Measurements from ENCODE around the gene FCRL4.
A peak's percentile ranks its signal among the peaks of the same experiment; 100 is the strongest.

Gene FCRL4

DNA sequence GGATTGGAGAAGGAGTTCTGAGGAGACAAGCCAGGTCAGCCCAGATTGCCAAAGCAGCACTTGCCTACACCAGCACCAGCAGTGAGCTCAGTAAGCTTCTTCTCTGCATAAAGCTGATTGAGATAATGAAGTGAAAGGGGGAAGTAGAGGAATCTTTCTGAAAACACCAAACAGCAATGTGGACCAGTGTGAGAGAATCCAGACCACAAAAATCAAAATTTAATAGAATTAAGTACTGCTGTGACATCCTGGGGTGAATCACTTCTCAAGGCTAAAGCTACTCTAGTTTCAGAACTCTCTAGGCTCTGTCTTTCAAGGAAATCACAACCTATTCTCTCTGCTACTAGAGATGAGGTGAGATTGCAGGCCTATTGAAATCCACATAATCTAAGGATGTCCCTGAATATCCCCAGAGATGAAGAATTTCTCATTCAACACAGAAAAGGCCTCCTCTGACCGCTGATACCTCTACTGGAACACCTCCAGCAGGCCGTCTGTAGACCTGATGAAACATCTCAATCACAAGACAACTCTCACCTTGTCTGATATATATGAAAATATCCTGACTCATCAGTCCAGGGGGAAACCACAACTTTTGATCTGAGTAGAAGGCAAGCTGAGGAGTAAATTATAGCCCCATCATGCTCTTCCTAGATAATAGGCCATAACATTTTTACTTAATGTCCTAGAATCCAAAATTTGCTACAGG is at the start of gene FCRL4:
FCRL4 (minus strand) TSS at position 127 of the 709 bp plus-strand sequence. CDS start 141 bp downstream, outside the sequence.
- DNase-seq (ENCODE audit: low read depth in 2 of 2) = no peak

DNA sequence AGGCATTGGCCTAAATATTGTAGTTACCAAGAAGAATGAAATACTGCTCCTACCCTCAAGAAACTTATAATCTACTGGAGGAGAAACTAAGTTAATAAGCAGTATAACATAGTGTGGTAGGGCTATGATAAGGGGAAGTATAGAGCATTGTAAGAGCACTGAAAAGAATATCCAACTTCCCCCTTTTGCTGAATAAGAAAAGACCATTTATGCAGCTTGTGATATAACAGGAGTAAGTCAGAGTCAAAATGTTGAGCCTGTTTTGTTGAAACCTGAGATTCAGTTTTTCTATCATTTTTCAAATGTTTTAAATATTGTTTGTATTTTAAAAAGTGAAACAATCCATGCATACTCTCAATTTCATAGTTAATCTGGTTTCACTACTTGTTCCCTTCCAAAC is 48.3 kb upstream of the FCRL4 start:
- DNase-seq (ENCODE audit: low read depth in 2 of 2) = no peak

GRCh38 chr1:157641177-157641576 is 43.3 kb upstream of the FCRL4 start:
- no peak for DNase-seq (ENCODE audit: low read depth in 2 of 2)

DNA sequence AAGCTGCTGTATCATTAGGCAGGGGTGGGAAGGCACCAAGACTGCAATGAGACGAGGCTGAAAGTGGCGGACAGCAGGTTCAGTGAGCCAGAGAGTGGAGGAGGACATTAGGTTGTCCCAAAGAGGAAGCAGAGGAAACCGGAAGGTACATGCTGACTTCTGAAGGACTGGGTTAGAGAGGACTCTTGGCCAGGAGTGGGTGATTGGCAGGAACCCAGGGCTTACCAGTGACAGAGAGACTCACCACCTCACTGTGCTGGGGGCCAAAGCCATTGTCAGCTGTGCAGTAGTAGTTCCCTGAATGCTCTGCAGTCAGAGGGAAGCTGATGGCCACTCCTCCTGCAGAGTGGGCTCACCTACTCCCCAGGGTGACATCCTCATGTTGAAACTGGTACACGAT is 41.9 kb upstream of the FCRL4 start:
- no peak for DNase-seq (ENCODE audit: low read depth in 2 of 2)

- DNase-seq (ENCODE audit: low read depth in 2 of 2) = no peak
Observed at GRCh38 chr1:157628773-157629172, 30.9 kb upstream of the FCRL4 start.

DNA sequence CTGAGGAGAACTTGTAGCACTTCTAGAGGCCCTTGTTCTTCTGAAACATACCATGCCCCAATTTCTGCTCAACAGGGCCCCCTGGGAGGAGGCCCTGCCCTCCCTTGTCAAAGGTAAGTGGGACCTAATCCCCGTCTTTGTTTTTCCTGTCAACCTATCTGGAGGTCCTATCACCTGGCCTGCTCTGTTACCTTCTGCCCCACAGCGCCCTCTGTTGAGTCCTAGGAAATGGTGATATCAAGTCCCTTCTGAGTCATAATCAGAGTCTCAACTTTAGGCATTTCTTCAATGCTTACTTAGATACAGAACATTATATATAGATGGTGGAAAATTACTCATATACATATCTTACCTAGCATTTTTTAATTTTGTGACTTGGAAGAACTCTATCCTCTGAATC is 28.2 kb upstream of the FCRL4 start:
- no peak for DNase-seq (ENCODE audit: low read depth in 2 of 2)

GRCh38 chr1:157624471-157624870 is 26.6 kb upstream of the FCRL4 start:
- DNase-seq (ENCODE audit: low read depth in 2 of 2) = no peak

- DNase-seq (ENCODE audit: low read depth in 2 of 2) = no peak
Observed at GRCh38 chr1:157622471-157622870, 24.6 kb upstream of the FCRL4 start.

DNA sequence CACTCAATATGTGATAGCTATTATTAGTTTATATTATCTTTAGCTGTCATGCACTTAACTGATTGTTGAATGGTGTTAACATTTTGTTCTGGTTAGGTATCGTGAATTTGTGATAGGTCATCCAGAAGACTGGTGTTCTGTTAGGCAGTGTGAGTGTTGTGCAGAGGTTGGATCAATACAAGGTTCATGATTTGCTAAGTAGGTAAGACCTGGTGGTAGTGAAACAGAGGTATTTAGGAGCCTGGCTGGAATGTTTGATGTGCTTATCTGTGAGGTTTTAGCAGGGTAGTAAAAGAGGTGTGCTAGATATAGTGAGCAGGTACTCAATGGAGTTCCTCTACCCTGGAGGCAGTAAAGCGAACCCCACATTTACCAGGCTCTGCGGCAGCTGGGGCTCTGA is 20.3 kb upstream of the FCRL4 start:
- DNase-seq (ENCODE audit: low read depth in 2 of 2) = no peak

DNA sequence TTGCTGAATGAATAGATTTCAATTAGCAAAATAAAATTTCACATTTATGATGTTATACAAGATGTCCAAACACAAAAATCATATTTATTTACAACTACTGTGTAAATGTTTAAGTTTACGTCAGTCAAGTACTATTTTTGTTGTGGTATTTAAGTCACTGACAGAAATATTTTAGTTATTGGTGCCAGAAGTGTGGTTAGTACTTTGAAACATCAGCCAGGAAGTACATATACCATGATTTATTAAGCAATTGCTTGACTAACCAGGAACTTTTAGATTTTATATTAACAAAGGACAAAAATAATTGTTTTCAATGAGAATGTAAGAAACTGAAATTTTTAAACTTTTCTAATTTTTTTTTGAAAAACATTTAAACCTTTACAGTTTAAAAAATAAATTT is 2.4 kb upstream of the FCRL4 start:
- DNase-seq (ENCODE audit: low read depth in 2 of 2) = no peak

DNA sequence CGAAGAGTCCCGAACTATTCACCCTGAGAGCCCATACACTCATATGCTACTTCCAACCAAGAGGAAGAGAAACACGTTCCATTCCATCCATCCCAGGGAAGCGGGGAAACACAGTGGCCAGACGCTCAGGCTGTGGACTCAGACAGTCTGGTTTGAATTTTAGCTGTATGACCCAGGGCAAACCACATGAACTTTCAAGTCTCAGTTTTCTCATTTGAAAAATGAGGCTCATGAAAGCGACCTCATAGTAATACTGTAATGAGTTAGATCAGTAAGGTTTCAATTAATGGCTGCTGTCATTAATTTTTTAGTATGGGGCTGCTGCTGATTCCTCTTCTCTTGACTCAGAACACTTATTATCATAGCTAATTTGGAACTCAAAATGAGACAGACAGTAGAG is 1.5 kb downstream of the FCRL4 start:
- DNase-seq (ENCODE audit: low read depth in 2 of 2) = no peak

DNA sequence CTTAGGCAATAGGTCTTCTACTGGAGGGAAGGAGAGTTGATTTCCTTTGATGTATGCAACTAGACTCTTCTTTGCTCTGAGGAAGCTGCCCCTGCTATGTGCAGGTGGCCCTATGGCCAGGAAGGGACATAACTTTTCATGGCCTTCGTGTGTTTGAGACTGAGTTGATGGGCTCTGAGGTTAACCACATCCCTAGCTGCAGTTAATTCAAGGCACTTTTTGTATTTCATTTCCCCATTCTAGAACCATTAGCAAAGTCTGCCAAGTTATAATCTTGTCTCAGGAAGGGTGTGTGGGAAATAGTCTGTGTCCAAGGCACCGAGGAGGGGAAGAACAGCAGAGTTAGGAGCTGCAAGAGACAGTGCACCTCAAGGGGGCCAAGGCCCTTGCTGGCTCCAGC is 2.5 kb downstream of the FCRL4 start:
- DNase-seq (ENCODE audit: low read depth in 2 of 2) = no peak

DNA sequence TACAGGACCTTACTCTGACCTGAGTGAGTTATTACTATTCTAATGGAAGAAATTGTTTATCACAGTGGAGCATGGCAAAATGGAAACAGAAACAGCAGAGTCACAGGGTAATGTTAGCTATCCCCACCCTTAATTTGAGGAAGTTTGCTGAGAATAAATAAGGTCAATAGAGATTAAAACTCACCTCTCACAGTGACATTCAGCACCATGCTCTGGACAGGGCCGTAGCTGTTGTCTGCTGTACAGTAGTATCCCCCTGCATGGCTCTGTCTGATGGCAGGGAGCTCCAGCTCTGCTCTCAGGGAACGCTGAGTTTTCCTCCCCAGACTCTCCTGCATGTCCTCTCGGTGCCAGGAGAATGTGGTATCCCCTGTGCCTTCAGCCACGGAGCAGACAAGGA is 11.9 kb downstream of the FCRL4 start:
- no peak for DNase-seq (ENCODE audit: low read depth in 2 of 2)

DNA sequence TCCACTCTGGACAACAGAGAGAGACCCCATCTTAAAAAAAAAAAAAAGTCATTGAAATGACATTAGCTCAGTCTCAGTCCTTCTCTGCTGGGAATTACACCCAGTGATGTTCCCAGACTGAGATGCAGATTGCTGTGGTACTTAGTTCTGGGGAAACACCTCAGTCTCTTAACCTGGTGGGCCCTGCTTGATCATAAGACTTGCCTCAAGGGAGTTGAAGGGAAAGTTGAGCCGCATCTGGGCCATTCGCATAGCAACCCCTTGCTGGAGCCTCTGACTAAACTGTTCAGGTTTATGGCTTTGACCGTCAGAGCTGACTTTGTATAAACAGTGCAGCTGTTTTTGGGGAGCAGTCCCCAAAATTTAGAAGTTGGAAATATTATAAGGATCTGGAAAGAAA is 13.4 kb downstream of the FCRL4 start:
- DNase-seq (ENCODE audit: low read depth in 2 of 2) = no peak

GRCh38 chr1:157580828-157581210 is 17.1 kb downstream of the FCRL4 start:
- DNase-seq (ENCODE audit: low read depth in 2 of 2) = no peak

GRCh38 chr1:157580179-157580827 is 17.6 kb downstream of the FCRL4 start:
- DNase-seq (ENCODE audit: low read depth in 2 of 2) = peak; percentile 29 to 35

- no peak for DNase-seq (ENCODE audit: low read depth in 2 of 2)
Observed at GRCh38 chr1:157577420-157577819, 20.5 kb downstream of the FCRL4 start.

DNA sequence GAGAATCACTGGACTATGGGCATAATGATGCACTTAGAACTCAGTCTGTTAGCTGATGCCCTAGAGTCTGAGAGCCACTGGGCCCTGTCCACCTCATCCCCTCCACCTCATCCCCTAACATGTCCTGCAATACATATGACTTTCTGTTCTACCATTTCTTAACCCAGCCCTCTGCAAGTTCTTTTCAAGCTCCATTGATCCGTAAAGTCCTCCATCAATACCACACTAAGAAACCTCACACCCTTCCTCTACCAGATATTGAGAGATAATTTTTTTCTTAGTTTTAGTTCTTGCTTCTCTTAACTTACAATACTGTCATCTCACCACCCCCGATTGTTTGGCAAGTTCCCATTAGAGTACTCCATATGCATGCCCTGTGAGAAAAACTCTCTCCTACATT is 22.1 kb downstream of the FCRL4 start:
- no peak for DNase-seq (ENCODE audit: low read depth in 2 of 2)

DNA sequence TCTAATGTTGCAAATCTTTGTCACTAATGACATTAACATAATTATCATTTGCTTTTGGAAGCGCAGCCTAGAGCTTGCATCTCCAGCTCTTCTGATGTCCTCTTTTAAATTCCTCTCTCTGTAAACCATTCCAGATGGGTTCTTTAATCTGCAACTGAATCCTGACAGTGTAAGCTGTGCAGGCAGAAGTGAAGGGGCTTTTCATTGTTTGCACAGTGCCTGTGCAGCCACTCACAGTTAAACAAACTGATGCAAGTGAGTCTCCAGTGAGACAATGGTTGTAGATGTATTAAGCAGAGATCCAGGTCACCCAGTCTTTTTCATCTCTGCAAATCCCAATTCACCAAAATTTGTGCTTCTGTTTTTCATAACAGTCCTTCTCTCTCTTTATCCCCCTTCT is 23.0 kb downstream of the FCRL4 start:
- no peak for DNase-seq (ENCODE audit: low read depth in 2 of 2)

GRCh38 chr1:157566484-157567300 is 31.2 kb downstream of the FCRL4 start:
- DNase-seq (ENCODE audit: low read depth in 2 of 2) = no peak

DNA sequence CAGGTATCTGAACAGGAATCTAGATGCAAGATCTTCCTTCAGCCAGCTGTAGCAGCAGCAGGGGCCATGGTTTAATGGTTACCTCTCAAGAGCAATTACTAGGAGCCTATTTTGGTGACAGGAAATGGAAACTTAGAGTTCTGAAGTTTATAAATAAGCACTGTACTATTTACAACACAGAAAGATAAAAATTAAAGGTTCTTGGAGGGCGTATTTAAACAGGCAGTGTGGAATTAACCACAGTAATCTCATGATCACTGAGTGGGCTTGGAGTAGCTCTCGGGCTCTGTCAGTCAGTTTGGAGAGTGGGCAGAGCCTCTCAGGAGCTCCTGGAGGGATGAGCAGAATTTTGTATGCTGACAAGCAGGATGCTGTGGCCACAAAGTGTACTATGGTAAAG is 35.4 kb downstream of the FCRL4 start:
- DNase-seq (ENCODE audit: low read depth in 2 of 2) = no peak

DNA sequence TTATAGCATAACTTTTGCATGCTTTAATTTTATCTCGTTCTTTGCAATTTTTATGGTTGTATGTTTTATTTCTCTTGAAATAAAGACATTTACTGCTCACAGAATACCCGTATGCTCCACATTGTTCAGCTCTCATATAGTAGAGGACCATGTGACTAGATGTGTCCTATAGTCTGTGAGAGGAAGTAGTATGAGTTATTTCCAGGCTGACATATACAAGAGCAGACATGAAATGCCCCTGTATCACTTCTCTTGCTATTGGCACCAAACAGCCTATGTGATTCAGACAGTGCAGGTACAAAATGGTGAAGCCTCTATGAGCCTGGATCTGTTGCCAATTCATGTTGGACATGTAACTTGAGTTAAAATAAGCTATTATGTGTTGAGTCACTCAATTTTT is 39.8 kb downstream of the FCRL4 start:
- no peak for DNase-seq (ENCODE audit: low read depth in 2 of 2)

Data from fibroblast of skin of left quadriceps (primary cell).